Activated CD8-positive, alpha-beta T cell treated with anti-CD3 and anti-CD28 coated beads for 36 hours (primary cell): ENCODE data around the gene CENPF. TPM values are rescaled to one million over a fixed set of nuclear protein-coding genes. Genes with fewer than 3 reads are reported as not detected.

Experiments
- ATAC-seq: fragments of 200-7000 bp; cut with Tn5 transposase; one replicate; pipeline ENCODE4 v1.10.0; 2021; ENCODE audit warnings: mild to moderate bottlenecking, moderate library complexity
- CTCF ChIA-PET: fragments of 350-600 bp; sonication (Branson Sonifier 250); formaldehyde crosslinking; loops from one replicate; lab custom pipeline; 2021; ENCODE audit warnings: antibody characterized with exemption; lab: Charles Lee
- POLR2A ChIA-PET: fragments of 350-600 bp; sonication (Branson Sonifier 250); formaldehyde crosslinking; loops from one replicate; lab custom pipeline; 2021; ENCODE audit warnings: antibody characterized with exemption; lab: Charles Lee
- DNase-seq: peaks from one replicate; pipeline ENCODE4 v3.0.0-alpha.2; 2020
- H3K27ac Mint-ChIP-seq: one replicate; pipeline ENCODE4 v1.8.0; 2021; ENCODE audit warnings: mild to moderate bottlenecking, mixed read lengths
- H3K27me3 Mint-ChIP-seq: one replicate; pipeline ENCODE4 v1.8.0; 2021; ENCODE audit warnings: mixed read lengths
- H3K36me3 Mint-ChIP-seq: one replicate; pipeline ENCODE4 v1.8.0; 2021; ENCODE audit warnings: low read depth, mixed read lengths
- H3K4me1 Mint-ChIP-seq: one replicate; pipeline ENCODE4 v1.8.0; 2021; ENCODE audit warnings: low read depth, mixed read lengths
- H3K4me3 Mint-ChIP-seq: one replicate; pipeline ENCODE4 v1.8.0; 2021; ENCODE audit warnings: mild to moderate bottlenecking, moderate library complexity, mixed read lengths
- H3K9me3 Mint-ChIP-seq: one replicate; pipeline ENCODE4 v1.8.0; 2021; ENCODE audit warnings: mixed read lengths
- CTCF ChIP-seq: fragments of 200-600 bp; IDR thresholded peaks from one replicate; pipeline ENCODE4 v1.8.0; 2022; ENCODE audit warnings: antibody characterized with exemption, mild to moderate bottlenecking
- intact Hi-C: fragments of 100-400 bp; cut with micrococcal nuclease; formaldehyde crosslinking; loops from one replicate; pipeline ENCODE4 v1.10.0; 2022
- total RNA-seq, 2 experiments: library from RNA; stranded (reverse); gene quantifications; one replicate each; pipeline ENCODE4 v1.2.3, GENCODE V29; 2021

The CENPF gene
- total RNA-seq, 2 experiments from 2014 or later, result 65.4 to 70.6 TPM

DNA sequence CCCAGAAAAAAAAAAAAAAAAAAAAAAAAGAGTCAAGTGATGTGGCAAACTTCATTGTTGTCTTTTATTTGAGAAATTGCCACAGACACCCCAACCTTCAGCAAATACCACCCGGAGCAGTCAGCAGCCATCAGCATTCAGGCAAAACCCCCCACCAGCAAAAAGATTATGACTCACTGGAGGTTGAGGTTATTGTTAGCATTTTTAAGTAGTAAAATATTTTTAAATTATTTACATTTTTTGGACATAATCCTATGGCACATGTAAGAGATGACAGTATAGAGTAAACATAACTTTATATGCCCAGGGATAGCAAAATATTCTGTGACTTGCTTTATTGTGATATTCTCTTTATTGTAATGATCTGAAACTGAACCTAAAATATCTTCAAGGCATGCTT is 95.6 kb downstream of the CENPF start:
- no peak overlapping the region for H3K27ac Mint-ChIP-seq
- ATAC-seq (no peak), DNase-seq (no peak)
- H3K4me1 Mint-ChIP-seq, result no peaks in the 10 kb centered on the region
- no peak overlapping the region for H3K4me3 Mint-ChIP-seq
- intact Hi-C loops, result no loop called here
- ChIA-PET CTCF (no interaction called here), POLR2A (no interaction called here)
- H3K27me3 Mint-ChIP-seq, result no peaks in the 10 kb centered on the region
- no peaks in the 10 kb centered on the region for H3K36me3 Mint-ChIP-seq
- no peak for TF ChIP-seq CTCF
- H3K9me3 Mint-ChIP-seq, result peaks cover 2% of the 10 kb centered on the region

DNA sequence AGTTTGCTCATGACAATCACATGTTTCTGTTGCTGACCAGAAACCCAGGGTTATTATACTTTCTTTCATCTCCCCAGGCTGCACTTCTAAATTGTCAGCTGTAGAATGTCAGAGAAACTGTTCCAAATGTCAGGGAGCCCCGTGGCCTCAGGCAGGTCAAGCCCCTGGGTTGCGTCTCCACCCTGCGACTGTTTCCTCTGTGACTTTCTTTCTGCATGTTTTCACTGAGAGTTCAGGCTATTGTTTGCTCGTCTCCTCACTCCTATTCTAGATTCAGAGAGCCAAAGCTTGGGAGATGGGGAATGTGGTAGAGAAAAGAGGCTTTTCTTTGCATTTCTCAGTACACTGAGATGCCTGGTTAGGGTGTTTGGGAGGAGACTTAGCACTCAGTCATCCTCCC is 97.4 kb downstream of the CENPF start:
- H3K36me3 Mint-ChIP-seq, result no peaks in the 10 kb centered on the region
- intact Hi-C loops, result no loop called here
- no peaks in the 10 kb centered on the region for H3K27me3 Mint-ChIP-seq
- CTCF ChIA-PET, result no interaction called here
- POLR2A ChIA-PET, result no interaction called here
- H3K9me3 Mint-ChIP-seq, result peaks cover 10% of the 10 kb centered on the region
- H3K4me1 Mint-ChIP-seq, result no peaks in the 10 kb centered on the region
- TF ChIP-seq CTCF, result no peak
- no peak overlapping the region for H3K4me3 Mint-ChIP-seq
- DNase-seq (no peak), ATAC-seq (no peak)
- no peak overlapping the region for H3K27ac Mint-ChIP-seq

DNA sequence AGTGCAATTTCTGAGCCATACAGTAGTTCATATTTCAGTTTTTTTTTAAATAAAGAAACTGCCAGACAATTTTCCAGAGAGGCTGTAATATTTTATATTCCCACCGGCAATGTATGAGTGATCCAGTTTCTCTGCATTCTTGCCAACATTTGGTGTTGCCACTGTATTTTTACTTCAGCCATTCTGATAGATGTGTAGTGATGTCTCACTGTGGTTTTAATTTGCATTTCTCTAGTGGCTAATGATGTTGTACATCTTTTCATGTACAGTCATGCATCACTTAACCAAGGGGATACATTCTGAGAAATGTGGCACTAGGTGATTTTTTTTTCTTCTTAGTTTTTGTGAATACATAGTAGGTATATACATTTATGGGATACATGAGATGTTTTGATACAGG is 99.6 kb downstream of the CENPF start:
- no peaks in the 10 kb centered on the region for H3K36me3 Mint-ChIP-seq
- no peaks in the 10 kb centered on the region for H3K4me1 Mint-ChIP-seq
- no peak overlapping the region for H3K27ac Mint-ChIP-seq
- ChIA-PET CTCF (no interaction called here), POLR2A (no interaction called here)
- H3K27me3 Mint-ChIP-seq, result no peaks in the 10 kb centered on the region
- no peak for ATAC-seq
- no peak for DNase-seq
- TF ChIP-seq CTCF, result no peak
- intact Hi-C loops, result no loop called here
- H3K4me3 Mint-ChIP-seq, result no peak overlapping the region
- peaks cover 15% of the 10 kb centered on the region for H3K9me3 Mint-ChIP-seq

- no peak for DNase-seq
- no peak overlapping the region for H3K27ac Mint-ChIP-seq
- H3K36me3 Mint-ChIP-seq, result no peaks in the 10 kb centered on the region
- no peak for ATAC-seq
- H3K27me3 Mint-ChIP-seq, result no peaks in the 10 kb centered on the region
- peaks cover 15% of the 10 kb centered on the region for H3K9me3 Mint-ChIP-seq
- ChIA-PET POLR2A (no interaction called here), CTCF (no interaction called here)
- H3K4me1 Mint-ChIP-seq, result no peaks in the 10 kb centered on the region
- intact Hi-C loops, result no loop called here
- no peak overlapping the region for H3K4me3 Mint-ChIP-seq
- TF ChIP-seq CTCF, result no peak
Measured at GRCh38 chr1:214707306-214708087, 104.5 kb downstream of the CENPF start.

DNA sequence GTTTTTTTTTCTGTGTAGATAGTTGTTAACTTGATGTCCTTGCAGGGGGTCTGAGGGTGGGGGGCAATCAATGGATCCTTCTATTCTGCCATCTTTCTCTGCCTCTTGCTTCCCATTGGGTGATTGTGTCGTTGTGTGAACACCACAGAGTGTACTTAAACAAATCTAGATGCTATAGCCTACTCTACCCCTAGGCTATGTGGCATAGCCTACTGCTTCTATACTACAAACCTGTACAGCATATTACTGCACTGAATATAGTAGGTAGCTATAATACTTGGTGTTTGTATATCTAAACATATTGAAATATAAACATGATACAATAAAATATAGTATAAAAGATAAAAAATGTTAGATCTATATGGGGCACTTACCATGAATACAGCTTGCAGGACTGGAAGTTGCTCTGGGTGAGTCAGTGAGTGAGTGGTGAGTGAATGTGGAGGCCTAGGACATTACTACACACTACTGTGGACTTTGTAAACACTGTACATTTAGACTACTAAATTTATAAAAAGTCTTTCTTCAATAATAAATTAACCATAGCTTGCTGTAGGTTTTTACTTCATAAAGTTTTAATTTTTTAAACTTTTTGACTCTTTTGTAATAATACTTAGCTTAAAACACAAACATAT is 105.4 kb downstream of the CENPF start:
- Mint-ChIP-seq H3K4me3 (no peak overlapping the region), H3K36me3 (no peaks in the 10 kb centered on the region), H3K4me1 (no peaks in the 10 kb centered on the region), H3K9me3 (peaks cover 13% of the 10 kb centered on the region), H3K27ac (no peak overlapping the region), H3K27me3 (no peaks in the 10 kb centered on the region)
- ChIA-PET POLR2A (no interaction called here), CTCF (no interaction called here)
- intact Hi-C loops, result no loop called here
- DNase-seq, result no peak
- no peak for TF ChIP-seq CTCF
- ATAC-seq, result no peak
